DOHH2 (cell line): Measurements from ENCODE around the gene TMPRSS2.

ENCODE experiments used
- EZH2phosphoT487 ChIP-seq: fragments of 200-600 bp; sonication (generic); IDR thresholded peaks from 2 replicates; pipeline ENCODE4 v1.6.1; 2017; ENCODE audit warnings: borderline replicate concordance, mild to moderate bottlenecking, antibody characterized with exemption, low read length, moderate library complexity, mixed read lengths
- TF ChIP-seq, protein P1 (sequence below): fragments of 200-600 bp; sonication (generic); IDR thresholded peaks from one replicate; pipeline ENCODE4 v1.5.1; 2014; ENCODE audit warnings: antibody characterized with exemption, mild to moderate bottlenecking, low read depth, low read length; ENCODE audit not compliant: poor library complexity, severe bottlenecking

DNA sequence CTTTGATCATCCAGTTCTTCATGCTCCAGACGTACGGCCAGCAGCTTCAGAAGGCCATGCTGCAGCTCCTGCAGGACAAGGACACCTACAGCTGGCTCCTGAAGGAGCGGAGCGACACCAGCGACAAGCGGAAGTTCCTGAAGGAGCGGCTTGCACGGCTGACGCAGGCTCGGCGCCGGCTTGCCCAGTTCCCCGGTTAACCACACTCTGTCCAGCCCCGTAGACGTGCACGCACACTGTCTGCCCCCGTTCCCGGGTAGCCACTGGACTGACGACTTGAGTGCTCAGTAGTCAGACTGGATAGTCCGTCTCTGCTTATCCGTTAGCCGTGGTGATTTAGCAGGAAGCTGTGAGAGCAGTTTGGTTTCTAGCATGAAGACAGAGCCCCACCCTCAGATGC is 49.4 kb downstream of the TMPRSS2 start:
- TF ChIP-seq, protein P1, sequence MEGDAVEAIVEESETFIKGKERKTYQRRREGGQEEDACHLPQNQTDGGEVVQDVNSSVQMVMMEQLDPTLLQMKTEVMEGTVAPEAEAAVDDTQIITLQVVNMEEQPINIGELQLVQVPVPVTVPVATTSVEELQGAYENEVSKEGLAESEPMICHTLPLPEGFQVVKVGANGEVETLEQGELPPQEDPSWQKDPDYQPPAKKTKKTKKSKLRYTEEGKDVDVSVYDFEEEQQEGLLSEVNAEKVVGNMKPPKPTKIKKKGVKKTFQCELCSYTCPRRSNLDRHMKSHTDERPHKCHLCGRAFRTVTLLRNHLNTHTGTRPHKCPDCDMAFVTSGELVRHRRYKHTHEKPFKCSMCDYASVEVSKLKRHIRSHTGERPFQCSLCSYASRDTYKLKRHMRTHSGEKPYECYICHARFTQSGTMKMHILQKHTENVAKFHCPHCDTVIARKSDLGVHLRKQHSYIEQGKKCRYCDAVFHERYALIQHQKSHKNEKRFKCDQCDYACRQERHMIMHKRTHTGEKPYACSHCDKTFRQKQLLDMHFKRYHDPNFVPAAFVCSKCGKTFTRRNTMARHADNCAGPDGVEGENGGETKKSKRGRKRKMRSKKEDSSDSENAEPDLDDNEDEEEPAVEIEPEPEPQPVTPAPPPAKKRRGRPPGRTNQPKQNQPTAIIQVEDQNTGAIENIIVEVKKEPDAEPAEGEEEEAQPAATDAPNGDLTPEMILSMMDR, result no peak
- no peak for TF ChIP-seq EZH2phosphoT487
